Stimulated activated naive B cell treated with anti-CD40 and anti-IgM and Interleukin-4, amounts not matched to agents 10 μg/mL and 1 μg/mL and 100 μg/mL, for 72 hours (primary cell): Measurements from ENCODE around the gene RHBDD1.
A peak's percentile ranks its signal among the peaks of the same experiment; 100 is the strongest.

Experiments used
- ATAC-seq, 2 donors: fragments of 150-1000 bp; cut with Tn5 transposase; replicated peaks; 2 replicates each; pipeline ENCODE4 v1.10.0; 2021; ENCODE audit warnings: moderate library complexity in 1 of 2
- DNase-seq: peaks from one replicate; pipeline ENCODE4 v3.0.0; 2021
- H3K27ac Mint-ChIP-seq: one replicate; pipeline ENCODE4 v1.8.0; 2022; ENCODE audit warnings: mild to moderate bottlenecking, mixed read lengths
- H3K27me3 Mint-ChIP-seq, 2 donors: one replicate each; pipeline ENCODE4 v1.8.0; 2022; ENCODE audit warnings: mixed read lengths in 2 of 2
- H3K36me3 Mint-ChIP-seq, 2 donors: one replicate each; pipeline ENCODE4 v1.8.0; 2022; ENCODE audit warnings: mixed read lengths in 2 of 2, mild to moderate bottlenecking in 1 of 2
- H3K4me1 Mint-ChIP-seq, 2 donors: one replicate each; pipeline ENCODE4 v1.8.0; 2022; ENCODE audit warnings: mixed read lengths in 2 of 2, mild to moderate bottlenecking in 1 of 2
- H3K4me3 Mint-ChIP-seq, 2 donors: one replicate each; pipeline ENCODE4 v1.8.0; 2022; ENCODE audit warnings: mild to moderate bottlenecking in 2 of 2, mixed read lengths in 2 of 2, moderate library complexity in 1 of 2
- H3K9me3 Mint-ChIP-seq, 2 donors: one replicate each; pipeline ENCODE4 v1.8.0; 2022; ENCODE audit warnings: mixed read lengths in 2 of 2, mild to moderate bottlenecking in 1 of 2

The RHBDD1 gene

DNA sequence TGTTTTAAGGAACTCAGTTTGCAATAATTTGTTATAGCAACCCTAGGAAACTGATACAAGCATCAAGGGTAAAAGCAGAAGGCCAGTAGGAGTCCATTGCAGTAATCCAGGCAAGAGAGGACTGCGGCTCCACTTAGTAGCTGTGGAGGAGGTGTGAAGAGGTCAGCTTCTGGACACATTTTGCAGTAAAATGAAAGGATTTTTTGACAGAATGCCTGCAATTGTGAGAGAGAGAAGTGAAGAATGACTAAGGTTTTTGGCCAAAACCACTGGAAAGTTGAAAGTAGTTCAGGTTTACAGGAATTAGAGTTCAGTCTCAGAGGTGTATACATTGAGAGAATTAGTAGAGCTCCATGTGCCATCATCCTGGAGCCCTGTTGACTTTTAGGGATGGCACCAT lies 129.5 kb downstream of the RHBDD1 start:
- Mint-ChIP-seq H3K4me1 (peaks cover 7 to 14% of the 10 kb centered on the region in 2 donors), H3K27me3 (no peaks in the 10 kb centered on the region), H3K4me3 (no peak overlapping the region), H3K27ac (no peak overlapping the region), H3K36me3 (peaks cover 3 to 4% of the 10 kb centered on the region in 2 donors), H3K9me3 (no peaks in the 10 kb centered on the region)
- no peak for ATAC-seq
- DNase-seq = no peak

- DNase-seq (no peak), ATAC-seq (no peak)
- H3K36me3 Mint-ChIP-seq = peaks cover 10 to 21% of the 10 kb centered on the region in 2 donors
- H3K27ac Mint-ChIP-seq = peak overlapping the region; percentile 95
- no peaks in the 10 kb centered on the region for H3K27me3 Mint-ChIP-seq
- H3K9me3 Mint-ChIP-seq = no peaks in the 10 kb centered on the region
- H3K4me1 Mint-ChIP-seq = peaks cover 20 to 32% of the 10 kb centered on the region in 2 donors
- H3K4me3 Mint-ChIP-seq = peak overlapping the region; percentile 80 to 83
Observed at GRCh38 chr2:226969417-226970080, 133.7 kb downstream of the RHBDD1 start.

- DNase-seq (no peak), ATAC-seq (peak; percentile 58 to 64)
- Mint-ChIP-seq H3K4me3 (peak overlapping the region; percentile 80 to 83), H3K27ac (peak overlapping the region; percentile 95), H3K9me3 (no peaks in the 10 kb centered on the region), H3K36me3 (peaks cover 11 to 28% of the 10 kb centered on the region in 2 donors), H3K27me3 (no peaks in the 10 kb centered on the region), H3K4me1 (peaks cover 20 to 32% of the 10 kb centered on the region in 2 donors)
Observed at GRCh38 chr2:226970362-226970761, 134.5 kb downstream of the RHBDD1 start.

DNA sequence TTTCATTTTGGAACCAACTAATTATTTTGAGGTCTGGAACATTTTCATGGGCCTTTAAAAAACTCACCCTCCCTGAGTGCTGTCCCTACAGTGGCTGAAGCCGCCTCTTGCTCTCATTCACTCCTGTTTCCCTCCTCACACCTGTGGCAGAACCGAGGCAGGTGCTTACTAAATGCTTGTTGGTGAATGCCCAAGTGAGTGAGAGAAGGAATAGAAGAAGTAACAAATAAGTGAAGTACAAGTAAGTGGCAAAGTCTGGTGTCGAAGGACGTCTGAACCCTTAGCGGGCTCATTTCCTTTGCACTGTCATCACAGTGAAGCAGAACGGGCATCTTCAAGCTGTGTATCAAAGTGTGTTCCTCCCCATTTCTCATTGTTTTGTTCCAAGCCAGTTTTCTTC lies 135.2 kb downstream of the RHBDD1 start:
- Mint-ChIP-seq H3K27me3 (no peaks in the 10 kb centered on the region), H3K27ac (peak overlapping the region; percentile 95)

GRCh38 chr2:226971770-226972169 lies 135.9 kb downstream of the RHBDD1 start:
- Mint-ChIP-seq H3K9me3 (no peaks in the 10 kb centered on the region), H3K36me3 (peaks cover 11 to 28% of the 10 kb centered on the region in 2 donors), H3K4me1 (peaks cover 20 to 32% of the 10 kb centered on the region in 2 donors), H3K27ac (peak overlapping the region; percentile 95), H3K27me3 (no peaks in the 10 kb centered on the region), H3K4me3 (peak overlapping the region; percentile 80 to 83)
- DNase-seq = no peak
- peak; percentile 38 to 45 for ATAC-seq

More for the DNA sequence above, 135.2 kb downstream of the RHBDD1 start:
- peak overlapping the region; percentile 80 to 83 for H3K4me3 Mint-ChIP-seq
- ATAC-seq = peak; percentile 71 to 81
- peaks cover 11 to 28% of the 10 kb centered on the region in 2 donors for H3K36me3 Mint-ChIP-seq
- peaks cover 20 to 32% of the 10 kb centered on the region in 2 donors for H3K4me1 Mint-ChIP-seq
- no peaks in the 10 kb centered on the region for H3K9me3 Mint-ChIP-seq
- no peak for DNase-seq

DNA sequence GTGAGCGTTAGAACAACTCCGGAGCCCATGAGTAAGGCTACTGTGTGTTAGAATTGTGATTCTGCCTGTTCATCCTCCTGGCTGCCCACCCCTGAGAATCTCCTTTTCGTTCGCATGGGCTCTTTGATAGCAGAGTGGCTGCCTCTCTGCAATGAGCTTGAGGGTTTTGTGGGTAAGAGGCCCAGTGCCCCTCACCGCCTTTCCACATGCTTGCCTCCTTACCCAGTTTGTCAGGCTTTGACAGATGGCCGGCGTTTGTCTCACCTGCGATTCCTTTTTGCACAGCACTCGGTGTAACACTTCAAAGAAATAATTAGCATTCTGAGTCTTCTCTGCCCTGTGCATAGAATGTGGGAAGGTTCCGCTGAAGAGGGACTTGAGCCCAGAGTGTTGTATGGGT lies 138.0 kb downstream of the RHBDD1 start:
- Mint-ChIP-seq H3K27ac (no peak overlapping the region), H3K9me3 (no peaks in the 10 kb centered on the region), H3K4me1 (peaks cover 20 to 32% of the 10 kb centered on the region in 2 donors), H3K4me3 (no peak overlapping the region), H3K36me3 (peaks cover 11 to 25% of the 10 kb centered on the region in 2 donors), H3K27me3 (no peaks in the 10 kb centered on the region)
- DNase-seq = no peak
- no peak for ATAC-seq

DNA sequence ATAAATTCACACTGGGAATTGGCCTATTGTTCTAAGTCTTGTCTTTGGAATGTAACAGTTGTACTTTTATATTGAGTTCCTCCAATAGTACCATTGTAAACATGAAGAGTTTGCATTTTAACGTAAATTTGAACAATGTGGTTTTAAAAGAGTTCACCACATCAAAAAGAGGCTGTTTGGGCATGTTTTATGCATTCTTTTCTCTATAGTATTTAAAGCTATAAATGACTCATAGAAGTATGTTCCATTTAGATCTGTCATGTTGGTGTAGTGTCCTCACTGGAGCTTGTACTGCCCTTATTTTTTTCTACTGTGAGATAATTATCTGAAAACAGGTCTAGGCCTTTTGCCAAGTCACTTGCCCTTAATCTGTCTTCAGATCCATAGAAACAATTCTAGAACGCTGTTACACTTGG lies 141.9 kb downstream of the RHBDD1 start:
- Mint-ChIP-seq H3K27ac (no peak overlapping the region), H3K9me3 (no peaks in the 10 kb centered on the region), H3K4me1 (peaks cover 6 to 7% of the 10 kb centered on the region in 2 donors), H3K36me3 (peaks cover 8 to 21% of the 10 kb centered on the region in 2 donors), H3K4me3 (no peak overlapping the region), H3K27me3 (no peaks in the 10 kb centered on the region)
- no peak for DNase-seq
- ATAC-seq = no peak

DNA sequence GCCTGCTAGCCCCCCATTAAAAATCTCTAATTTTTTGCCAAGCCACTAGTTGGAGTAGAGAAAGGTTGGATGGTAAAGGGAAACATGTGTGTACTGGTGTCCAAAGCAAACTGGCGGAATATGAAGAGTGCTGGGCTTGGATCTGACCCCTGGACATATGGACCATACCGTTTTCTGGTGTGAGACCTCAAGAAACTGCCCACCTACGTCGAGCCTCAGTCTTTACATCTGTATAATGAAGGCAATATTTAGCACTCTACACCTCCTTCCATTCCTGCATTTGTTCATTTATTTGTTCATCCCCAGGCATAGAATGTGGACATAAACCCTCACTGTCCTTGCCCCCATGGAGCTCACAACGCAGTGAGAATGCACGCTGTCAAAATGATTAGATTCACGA lies 142.4 kb downstream of the RHBDD1 start:
- Mint-ChIP-seq H3K4me3 (no peak overlapping the region), H3K36me3 (peaks cover 8 to 16% of the 10 kb centered on the region in 2 donors), H3K9me3 (no peaks in the 10 kb centered on the region), H3K27ac (no peak overlapping the region), H3K4me1 (peaks cover 7% of the 10 kb centered on the region in 2 donors), H3K27me3 (no peaks in the 10 kb centered on the region)
- DNase-seq (no peak), ATAC-seq (no peak)

DNA sequence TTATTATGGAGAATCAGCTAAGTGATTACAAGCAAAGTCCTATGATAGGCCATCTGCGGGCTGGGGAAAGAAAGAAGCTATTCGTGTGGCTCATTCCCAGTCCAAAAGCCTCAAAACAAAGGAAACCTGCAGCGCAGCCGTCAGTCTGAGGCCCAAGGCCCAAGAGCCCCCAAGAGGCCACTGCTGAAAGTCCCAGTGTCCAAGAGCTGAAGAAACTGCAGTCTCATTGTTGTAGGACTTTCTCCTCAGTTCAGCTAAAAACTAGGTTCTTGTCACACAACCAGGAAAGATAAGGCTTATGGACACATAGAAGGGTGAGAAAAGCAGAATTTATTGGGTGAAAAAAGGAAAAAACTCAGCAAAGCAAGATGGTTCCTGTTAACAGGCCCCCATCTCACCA lies 143.2 kb downstream of the RHBDD1 start:
- DNase-seq = no peak

DNA sequence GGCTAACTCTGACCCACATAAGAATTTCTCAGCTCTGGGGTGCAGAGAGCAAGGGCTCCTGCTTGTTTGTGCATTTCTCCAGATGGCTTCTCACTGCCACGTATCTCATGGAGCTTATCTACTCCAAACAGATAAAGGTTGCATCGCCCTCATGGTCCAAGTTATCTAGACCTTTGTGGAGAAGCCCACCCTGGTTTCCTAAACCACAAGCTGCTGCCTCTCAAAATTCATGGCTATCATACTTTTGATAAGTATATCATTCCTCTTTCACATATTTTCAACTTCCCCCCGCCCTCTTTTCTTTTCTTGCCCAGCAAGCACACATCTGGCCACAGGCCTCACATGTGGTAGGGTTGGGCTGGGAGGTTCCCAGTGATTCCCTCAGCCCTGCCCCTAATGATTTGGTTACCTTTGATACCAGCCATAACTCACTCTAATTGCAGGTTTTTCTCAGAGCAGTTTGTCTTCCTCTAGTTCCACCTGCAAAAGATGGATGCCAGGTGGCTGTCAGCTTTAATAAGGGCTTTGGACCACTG lies 146.0 kb downstream of the RHBDD1 start:
- H3K27ac Mint-ChIP-seq = peak overlapping the region; percentile 3
- DNase-seq = no peak

More for the DNA sequence above, 143.2 kb downstream of the RHBDD1 start:
- Mint-ChIP-seq H3K4me1 (peaks cover 8 to 14% of the 10 kb centered on the region in 2 donors), H3K27ac (no peak overlapping the region), H3K4me3 (no peak overlapping the region), H3K9me3 (no peaks in the 10 kb centered on the region), H3K36me3 (peaks cover 6 to 10% of the 10 kb centered on the region in 2 donors), H3K27me3 (no peaks in the 10 kb centered on the region)
- ATAC-seq = no peak

DNA sequence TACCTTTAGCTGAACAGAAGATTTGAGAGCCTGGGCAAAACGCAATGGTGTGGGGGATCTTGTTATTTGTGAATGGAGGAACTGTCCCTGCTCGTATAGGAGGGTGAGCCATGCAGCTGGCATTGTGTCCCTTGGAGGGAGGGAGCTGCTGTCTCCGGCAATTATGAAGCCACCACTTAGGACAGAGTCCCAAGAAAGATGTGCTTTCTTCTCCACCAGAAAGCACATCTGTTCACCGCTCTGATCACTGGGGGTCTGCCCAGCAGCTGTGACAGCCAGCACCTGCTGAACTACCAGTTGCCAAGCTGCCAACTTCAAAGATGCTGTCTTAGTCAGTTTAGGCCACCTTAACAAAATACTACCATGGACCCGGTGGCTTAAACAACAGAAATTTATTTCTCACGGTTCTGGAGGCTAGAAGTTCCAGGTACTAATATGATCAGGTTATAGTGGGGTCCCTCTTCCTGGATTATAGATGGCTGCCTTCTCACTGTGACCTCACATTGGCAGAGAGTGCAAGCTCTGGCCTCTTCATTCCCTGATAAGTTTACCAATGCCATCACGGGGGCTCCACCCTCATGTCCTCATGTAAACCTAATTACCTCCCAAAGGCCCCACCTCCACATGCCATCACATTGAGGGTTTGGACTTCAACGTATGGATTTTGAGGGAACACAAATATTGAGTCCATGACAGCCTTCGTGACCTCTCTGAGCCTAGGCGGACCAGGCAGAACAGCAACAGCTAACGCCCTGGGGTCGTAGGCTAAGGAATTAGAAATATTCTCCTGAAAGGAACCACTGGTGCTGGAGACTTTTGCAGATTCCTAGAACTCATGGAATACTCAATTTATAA lies 148.3 kb downstream of the RHBDD1 start:
- Mint-ChIP-seq H3K36me3 (peaks cover 5 to 13% of the 10 kb centered on the region in 2 donors), H3K9me3 (no peaks in the 10 kb centered on the region), H3K27ac (peak overlapping the region; percentile 86), H3K4me3 (peak overlapping the region in 1 of 2 donors; percentile 4), H3K27me3 (no peaks in the 10 kb centered on the region), H3K4me1 (peaks cover 20 to 29% of the 10 kb centered on the region in 2 donors)
- ATAC-seq (peak; percentile 14 to 27), DNase-seq (no peak)

More for the DNA sequence above, 146.0 kb downstream of the RHBDD1 start:
- H3K4me3 Mint-ChIP-seq = no peak overlapping the region
- H3K27me3 Mint-ChIP-seq = no peaks in the 10 kb centered on the region
- H3K4me1 Mint-ChIP-seq = peaks cover 20 to 29% of the 10 kb centered on the region in 2 donors
- H3K36me3 Mint-ChIP-seq = peaks cover 5 to 10% of the 10 kb centered on the region in 2 donors
- H3K9me3 Mint-ChIP-seq = no peaks in the 10 kb centered on the region
- ATAC-seq = no peak

DNA sequence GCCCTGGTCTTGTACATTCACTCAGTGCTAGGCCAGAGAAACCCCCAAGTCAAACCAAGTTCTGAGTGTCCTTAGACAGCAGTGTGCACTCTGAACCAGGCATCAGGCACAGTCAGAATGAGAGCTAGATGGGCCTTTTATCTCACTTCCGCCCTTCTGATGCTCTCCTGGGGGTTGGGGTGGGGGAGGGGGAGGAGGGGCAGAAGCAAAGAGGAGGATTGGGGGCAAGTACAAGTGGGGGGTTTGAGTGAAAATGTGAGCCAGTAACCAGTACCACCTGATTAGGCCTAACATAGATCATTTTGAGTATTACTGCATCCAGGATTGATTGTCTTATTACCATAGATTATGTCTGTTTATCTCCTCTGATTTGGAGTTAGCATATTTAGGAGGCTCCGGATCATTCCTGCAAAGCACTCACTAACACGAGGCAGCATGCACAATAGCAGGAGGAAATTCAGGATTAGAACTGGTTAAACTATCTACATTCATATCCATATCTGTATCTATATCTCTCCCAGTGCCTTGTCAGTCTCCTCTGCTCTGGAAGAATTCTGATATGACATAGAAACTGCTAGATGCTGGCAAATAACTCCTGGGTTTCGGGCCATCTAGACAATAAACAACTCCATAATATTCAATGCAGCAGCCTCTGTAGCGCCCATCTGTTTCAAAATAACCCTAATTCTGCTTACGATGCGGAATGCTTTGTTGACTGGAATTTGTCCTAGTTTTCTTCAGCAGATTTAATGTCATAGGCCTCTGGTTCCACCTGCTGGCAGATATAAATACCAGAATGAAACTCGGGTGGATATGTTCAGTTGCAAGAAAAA lies 149.1 kb downstream of the RHBDD1 start:
- no peaks in the 10 kb centered on the region for H3K9me3 Mint-ChIP-seq
- DNase-seq = peak; percentile 44
- ATAC-seq = peak; percentile 98 to 99
- peak overlapping the region; percentile 86 for H3K27ac Mint-ChIP-seq
- peaks cover 7 to 18% of the 10 kb centered on the region in 2 donors for H3K36me3 Mint-ChIP-seq
- no peaks in the 10 kb centered on the region for H3K27me3 Mint-ChIP-seq
- H3K4me1 Mint-ChIP-seq = peaks cover 20 to 29% of the 10 kb centered on the region in 2 donors
- H3K4me3 Mint-ChIP-seq = no peak overlapping the region

- Mint-ChIP-seq H3K4me1 (peaks cover 20 to 29% of the 10 kb centered on the region in 2 donors), H3K36me3 (peaks cover 7 to 21% of the 10 kb centered on the region in 2 donors), H3K4me3 (no peak overlapping the region), H3K27me3 (no peaks in the 10 kb centered on the region), H3K9me3 (no peaks in the 10 kb centered on the region), H3K27ac (no peak overlapping the region)
- ATAC-seq (no peak), DNase-seq (no peak)
Observed at GRCh38 chr2:226985583-226985946, 149.7 kb downstream of the RHBDD1 start.

DNA sequence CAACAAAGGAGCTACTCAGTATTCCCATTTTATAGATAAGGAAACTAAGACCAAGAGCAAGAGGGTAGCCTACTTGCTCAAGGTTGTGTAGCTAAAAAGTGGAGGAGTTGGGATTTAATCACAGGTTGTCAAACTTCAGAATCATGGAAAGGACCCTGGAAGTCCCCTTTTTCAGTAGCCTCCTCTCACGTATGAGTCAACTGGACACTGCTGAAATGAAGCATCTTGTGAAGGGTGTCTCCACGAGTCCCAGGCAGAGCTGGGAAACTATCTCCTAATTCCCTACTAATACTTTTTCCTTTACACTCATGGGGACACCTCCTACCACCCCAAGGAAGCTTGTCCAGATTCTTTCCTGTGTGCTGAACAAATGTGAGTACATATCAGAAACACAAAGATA lies 155.8 kb downstream of the RHBDD1 start:
- Mint-ChIP-seq H3K9me3 (no peaks in the 10 kb centered on the region), H3K4me3 (no peak overlapping the region), H3K27me3 (no peaks in the 10 kb centered on the region), H3K36me3 (peaks cover 12 to 45% of the 10 kb centered on the region in 2 donors), H3K27ac (no peak overlapping the region), H3K4me1 (peaks cover 3 to 12% of the 10 kb centered on the region in 2 donors)
- DNase-seq (no peak), ATAC-seq (no peak)
